ENCODE measurements around the gene SAMD7.

Gene SAMD7

GRCh38 chr3:169955406-169955805, 44.0 kb downstream of the SAMD7 start:
- DNase-seq (ENCODE audit: low read depth), result no peak
- no peak overlapping the region for H3K4me3 ChIP-seq (ENCODE audit: control insufficient read depth, low read depth, low read length)
- TF ChIP-seq CTCF (IDR thresholded peaks at IDR 0.05; ENCODE audit: control insufficient read depth, insufficient read depth, low read depth, low read length, missing control alignments), result no peak

GRCh38 chr3:169964176-169964575, 52.8 kb downstream of the SAMD7 start:
- H3K4me3 ChIP-seq (ENCODE audit: control insufficient read depth, low read depth, low read length), result no peak overlapping the region
- TF ChIP-seq CTCF (IDR thresholded peaks at IDR 0.05; ENCODE audit: control insufficient read depth, insufficient read depth, low read depth, low read length, missing control alignments), result no peak
- DNase-seq (ENCODE audit: low read depth), result no peak

GRCh38 chr3:169965562-169966427, 54.4 kb downstream of the SAMD7 start:
- DNase-seq (ENCODE audit: low read depth), result no peak
- peak overlapping the region; percentile 75 for H3K4me3 ChIP-seq (ENCODE audit: control insufficient read depth, low read depth, low read length)
- no peak for TF ChIP-seq CTCF (IDR thresholded peaks at IDR 0.05; ENCODE audit: control insufficient read depth, insufficient read depth, low read depth, low read length, missing control alignments)

- TF ChIP-seq CTCF (IDR thresholded peaks at IDR 0.05; ENCODE audit: control insufficient read depth, insufficient read depth, low read depth, low read length, missing control alignments), result peak; percentile 43
- peak; percentile 59 for DNase-seq (ENCODE audit: low read depth)
- peak within 1 kb of the TSS; percentile 75 for H3K4me3 ChIP-seq (ENCODE audit: control insufficient read depth, low read depth, low read length)
Measured at GRCh38 chr3:169966428-169966950, 55.1 kb downstream of the SAMD7 start, which contains the start of gene SEC62. Gene SEC62 (plus strand): TSS chr3:169966807. CDS start chr3:169966823, 16 bp downstream.

GRCh38 chr3:169966951-169967915, 55.9 kb downstream of the SAMD7 start:
- TF ChIP-seq CTCF (IDR thresholded peaks at IDR 0.05; ENCODE audit: control insufficient read depth, insufficient read depth, low read depth, low read length, missing control alignments), result no peak
- peak overlapping the region; percentile 75 for H3K4me3 ChIP-seq (ENCODE audit: control insufficient read depth, low read depth, low read length)
- no peak for DNase-seq (ENCODE audit: low read depth)

GRCh38 chr3:169968224-169968885, 57.0 kb downstream of the SAMD7 start:
- TF ChIP-seq CTCF (IDR thresholded peaks at IDR 0.05; ENCODE audit: control insufficient read depth, insufficient read depth, low read depth, low read length, missing control alignments), result no peak
- no peak overlapping the region; the same call in 1 of the 2 replicates for H3K4me3 ChIP-seq (ENCODE audit: control insufficient read depth, low read depth, low read length)
- no peak for DNase-seq (ENCODE audit: low read depth)
